Left colon (tissue), 2 donors: ENCODE results near the gene OR10C1. TPM values are rescaled to one million over a fixed set of nuclear protein-coding genes. Genes with fewer than 3 reads are reported as not detected.
"Not testable (repeated sequence)": the region's sequence is repeated elsewhere in the genome, so short reads cannot be mapped to it uniquely, and the experiment has no call there.

ENCODE experiments used
- ATAC-seq: fragments of 200-7000 bp; cut with Tn5 transposase; one replicate; pipeline ENCODE4 v1.9.1; 2020; ENCODE audit warnings: mild to moderate bottlenecking, moderate library complexity
- DNase-seq, 2 donors: peaks; one replicate each; pipeline ENCODE4 v3.0.0-alpha.2; 2020
- intact Hi-C, 2 donors: fragments of 100-400 bp; cut with DNase I in 1 of 2; cut with micrococcal nuclease in 1 of 2; formaldehyde crosslinking; loops; one replicate each; pipeline versions ENCODE4 v1.11.2 to v1.14.0; 2022; cut with DNase I, micrococcal nuclease
- long read RNA-seq: library from polyadenylated mRNA; unstranded; transcript quantifications from one replicate; pipeline ENCODE4 v2.0.0, GENCODE V29; 2021
- total RNA-seq, 2 donors: library from RNA; stranded (reverse); fragmentation: NEBNext Ultra II Directional; extraction: Animal tissue kit (Norgen Biotek cat#: 25700); gene quantifications; one replicate each; pipeline ENCODE4 v1.2.1, GENCODE V29; 2021
- donor health status: DM: no; HTN: no; CAD: no.
- donor health status: DM: yes; HTN: yes; CAD: no.

Gene OR10C1
- total RNA-seq = not detected
- long read RNA-seq = 0 reads

DNA sequence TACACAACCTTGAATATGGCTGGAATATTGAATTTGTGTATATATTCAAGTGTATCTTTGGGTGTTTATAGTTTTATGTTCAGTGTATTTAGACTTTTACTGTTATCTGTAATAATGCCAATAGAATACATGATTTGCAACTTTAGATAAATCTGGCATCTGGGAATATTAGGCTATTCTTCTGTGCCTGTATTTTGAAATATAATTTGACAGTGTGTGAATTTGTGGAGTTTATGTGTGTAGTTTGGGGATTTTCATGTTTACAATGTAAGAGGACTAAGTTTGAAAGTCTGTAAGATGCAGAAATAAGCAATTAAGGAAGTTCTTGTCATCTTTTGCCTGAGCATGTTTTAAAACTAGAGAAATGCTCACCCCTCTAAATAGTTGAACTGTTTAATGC, at the start of gene OR10C1:
Gene OR10C1 (plus strand): TSS at position 301 of the 400 bp plus-strand sequence. CDS start 710 bp downstream, outside the sequence.
- intact Hi-C loops = no loop called here
- no peak for DNase-seq
- ATAC-seq = no peak

DNA sequence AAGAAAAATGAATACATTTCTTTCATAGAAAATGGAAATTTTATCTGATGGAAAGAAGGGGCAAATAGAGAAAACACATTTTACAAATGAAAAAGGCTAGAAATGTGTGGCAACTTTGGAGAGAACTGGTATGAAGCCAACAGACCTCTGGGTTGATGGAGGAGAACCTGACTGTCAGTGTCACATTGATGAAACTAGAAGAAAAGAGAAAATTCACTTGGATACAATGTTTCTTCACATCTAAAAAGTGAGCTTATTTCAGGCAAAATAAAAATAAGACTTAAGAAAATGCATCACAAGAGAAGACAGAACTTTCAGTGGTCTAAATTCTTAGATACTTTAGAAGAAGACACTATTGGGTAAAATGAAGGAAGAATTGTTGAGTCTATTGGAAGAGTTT, 43.8 kb upstream of the OR10C1 start, which contains the start of gene OR12D2:
Gene OR12D2 (plus strand): TSS at position 301 of the 400 bp plus-strand sequence. CDS start 1,069 bp downstream, outside the sequence.
- intact Hi-C loops = no loop called here
- DNase-seq = no peak
- no peak for ATAC-seq

DNA sequence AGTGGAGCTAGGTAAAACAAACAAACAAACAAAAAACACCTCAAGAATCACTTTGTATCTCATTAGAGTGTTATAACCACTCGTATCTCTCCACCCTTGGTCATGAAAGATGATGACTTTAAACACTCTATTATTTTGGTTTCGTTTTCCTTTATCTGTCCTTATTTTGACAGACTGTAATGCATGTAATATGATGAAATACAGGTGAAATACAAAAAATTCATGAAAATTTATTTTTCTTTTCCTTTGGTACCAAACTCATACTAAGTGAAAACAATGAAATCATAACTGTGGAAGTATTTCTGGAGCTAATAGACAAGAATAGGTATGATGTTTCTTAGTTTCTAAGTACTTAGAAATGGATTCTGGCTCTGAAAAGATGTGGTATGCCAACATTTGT, 39.6 kb upstream of the OR10C1 start:
- ATAC-seq (no peak), DNase-seq (no peak)
- intact Hi-C loops = no loop called here

- DNase-seq = no peak
- intact Hi-C loops = no loop called here
- no peak for ATAC-seq
Observed at GRCh38 chr6:29403801-29404200, 35.3 kb upstream of the OR10C1 start.

- no peak for ATAC-seq
- no peak for DNase-seq
- intact Hi-C loops = no loop called here
Observed at GRCh38 chr6:29414588-29414987, 24.5 kb upstream of the OR10C1 start, which contains the start of gene OR12D1. TSS of gene OR12D1 (plus strand) at chr6:29414928.

- intact Hi-C loops = no loop called here
- DNase-seq (no peak), ATAC-seq (no peak)
Observed at GRCh38 chr6:29419516-29419915, 19.6 kb upstream of the OR10C1 start.

DNA sequence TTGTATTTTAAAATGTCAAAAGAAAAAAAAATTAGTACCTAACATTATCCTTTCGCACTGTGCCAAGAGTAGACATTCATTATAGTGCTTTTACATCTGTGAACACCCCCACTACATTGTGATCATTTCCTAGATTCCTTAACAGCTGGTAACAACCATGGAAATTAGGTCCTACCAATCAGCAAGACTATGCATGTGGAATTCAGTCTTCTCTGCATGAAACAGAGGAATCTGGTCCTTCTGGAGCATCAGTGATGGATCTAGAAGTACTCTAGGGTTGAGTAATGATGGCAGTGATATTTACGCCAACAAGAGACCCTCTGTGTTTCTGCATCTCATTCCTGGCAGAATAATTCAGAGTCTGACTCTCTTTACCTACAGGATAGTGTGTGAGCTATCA, 14.9 kb upstream of the OR10C1 start:
- intact Hi-C loops = no loop called here
- no peak for DNase-seq
- no peak for ATAC-seq

GRCh38 chr6:29424575-29424974, 14.5 kb upstream of the OR10C1 start:
- DNase-seq (no peak), ATAC-seq (no peak)
- intact Hi-C loops = no loop called here

DNA sequence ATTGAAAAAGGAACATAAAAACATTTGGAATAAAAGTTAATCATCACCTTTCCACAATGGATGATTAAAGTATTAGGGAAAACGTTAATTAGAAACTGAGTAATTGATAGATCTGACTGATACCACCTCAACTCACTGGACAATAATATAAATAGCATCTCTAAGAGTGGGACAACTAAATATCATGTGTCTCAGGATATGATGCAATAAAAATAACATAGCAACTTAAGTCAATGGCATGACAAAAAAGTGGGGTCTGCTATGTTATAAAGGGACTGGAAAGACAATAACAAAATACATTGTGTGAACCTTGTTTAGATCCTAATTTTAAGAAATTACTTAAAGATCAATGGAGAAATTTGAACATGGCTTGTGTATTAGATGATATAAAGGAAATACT, 14.0 kb upstream of the OR10C1 start:
- intact Hi-C loops = no loop called here
- no peak for DNase-seq
- ATAC-seq = no peak

GRCh38 chr6:29426654-29427053, 12.5 kb upstream of the OR10C1 start:
- intact Hi-C loops = no loop called here
- ATAC-seq (no peak), DNase-seq (no peak)

DNA sequence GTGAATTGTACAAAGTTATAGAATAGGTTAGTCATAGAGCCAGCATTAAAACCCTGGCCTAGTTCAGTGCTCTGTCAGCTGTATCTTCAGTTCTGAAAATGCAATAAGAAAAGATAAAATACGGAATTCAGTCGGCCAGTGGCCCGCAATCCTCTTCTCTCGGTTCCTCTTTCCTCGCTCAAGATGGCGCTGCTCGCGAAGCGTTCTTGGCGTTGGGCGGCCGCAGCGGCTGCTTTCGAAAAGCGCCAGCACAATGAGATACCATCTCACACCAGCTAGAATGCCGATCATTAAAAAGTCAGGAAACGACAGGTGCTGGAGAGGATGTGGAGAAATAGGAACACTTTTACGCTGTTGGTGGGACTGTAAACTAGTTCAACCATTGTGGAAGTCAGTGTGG, 2.4 kb upstream of the OR10C1 start:
- intact Hi-C loops, ATAC-seq: not testable (repeated sequence)

GRCh38 chr6:29442719-29443118, 3.6 kb downstream of the OR10C1 start:
- intact Hi-C loops = no loop called here
- DNase-seq (no peak), ATAC-seq (no peak)

More for the DNA sequence above, 2.4 kb upstream of the OR10C1 start:
- DNase-seq = not testable (repeated sequence)

- intact Hi-C loops, ATAC-seq, DNase-seq: not testable (repeated sequence)
Observed at GRCh38 chr6:29444031-29444430, 4.9 kb downstream of the OR10C1 start.

- ATAC-seq (no peak), DNase-seq (no peak)
- intact Hi-C loops = no loop called here
Observed at GRCh38 chr6:29447670-29448069, 8.6 kb downstream of the OR10C1 start.

GRCh38 chr6:29451471-29452193, 12.5 kb downstream of the OR10C1 start:
- ATAC-seq = no peak
- intact Hi-C loops = no loop called here
- DNase-seq = no peak

DNA sequence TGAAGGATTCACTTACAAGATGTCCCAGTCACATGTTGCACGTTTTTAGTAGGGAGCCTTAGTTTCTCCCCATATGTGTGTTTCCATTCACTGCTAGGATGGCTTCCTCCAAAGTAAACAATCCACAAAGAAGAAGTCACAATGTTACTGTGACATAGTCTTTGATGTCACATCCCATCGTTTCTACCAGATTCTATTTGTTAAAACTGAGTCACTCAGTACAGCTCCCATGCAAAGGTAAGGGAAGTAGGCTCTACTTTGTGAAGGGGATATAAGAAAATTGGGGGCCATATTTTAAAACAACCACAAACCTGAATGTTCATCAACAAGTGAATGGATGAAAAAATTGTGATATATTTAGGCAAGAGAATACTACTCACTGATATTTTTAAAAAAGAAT, 17.9 kb downstream of the OR10C1 start, which contains the start of the genes OR11A1 and OR2H1:
Gene OR11A1 (minus strand): TSS at position 101 of the 400 bp plus-strand sequence. CDS start 29,430 bp downstream, outside the sequence.
Gene OR2H1 (plus strand): TSS at position 185 of the 400 bp plus-strand sequence. CDS start 4,615 bp downstream, outside the sequence.
- intact Hi-C loops = no loop called here
- DNase-seq = no peak
- ATAC-seq = no peak

GRCh38 chr6:29461021-29461814, 22.1 kb downstream of the OR10C1 start:
- intact Hi-C loops = no loop called here
- no peak for DNase-seq
- no peak for ATAC-seq

GRCh38 chr6:29462022-29462421, 22.9 kb downstream of the OR10C1 start:
- intact Hi-C loops = no loop called here
- ATAC-seq = no peak
- DNase-seq = no peak

DNA sequence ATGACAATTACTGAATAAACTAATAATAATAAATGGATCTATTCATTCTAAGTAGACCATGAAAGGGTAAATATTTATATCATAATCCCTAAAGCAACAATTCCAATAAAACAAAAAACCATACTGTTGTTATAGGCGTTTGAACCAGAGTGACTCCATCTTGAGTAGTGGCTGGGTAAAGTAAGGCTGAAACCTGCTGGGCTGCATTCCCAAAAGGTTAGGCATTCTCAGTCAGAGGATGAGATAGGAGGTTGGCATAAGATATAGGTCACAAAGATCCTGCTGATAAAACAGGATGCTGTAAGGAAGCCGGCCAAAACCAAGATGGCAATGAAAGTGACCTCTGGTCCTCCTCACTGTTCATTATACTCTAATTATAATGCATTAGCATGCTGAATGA, 26.2 kb downstream of the OR10C1 start:
- DNase-seq (no peak), ATAC-seq (no peak)
- intact Hi-C loops = no loop called here

DNA sequence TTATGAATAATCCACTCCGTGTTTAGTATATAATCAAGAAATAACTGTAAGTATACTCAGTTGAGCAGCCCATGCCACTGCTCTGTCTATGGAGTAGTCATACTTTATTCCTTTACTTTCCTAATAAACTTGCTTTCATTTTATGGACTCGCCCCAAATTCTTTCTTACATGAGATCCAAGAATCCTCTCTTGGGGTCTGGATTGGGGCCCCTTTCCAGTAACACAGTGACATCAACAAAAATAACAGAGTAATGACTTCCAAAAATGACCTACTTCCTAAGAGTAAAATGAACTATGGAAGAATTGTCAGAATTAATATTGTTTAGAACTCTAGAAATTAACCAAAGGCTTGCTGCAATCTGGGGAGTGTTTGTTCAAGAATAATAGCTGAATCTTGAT, 26.7 kb downstream of the OR10C1 start:
- DNase-seq (no peak), ATAC-seq (no peak)
- intact Hi-C loops = no loop called here
